ENCODE results near the gene MNX1. TPM values are rescaled to one million over a fixed set of nuclear protein-coding genes. Genes with fewer than 3 reads are reported as not detected.

The MNX1 gene
- total RNA-seq, 1 donor from 2014 or later = not detected

DNA sequence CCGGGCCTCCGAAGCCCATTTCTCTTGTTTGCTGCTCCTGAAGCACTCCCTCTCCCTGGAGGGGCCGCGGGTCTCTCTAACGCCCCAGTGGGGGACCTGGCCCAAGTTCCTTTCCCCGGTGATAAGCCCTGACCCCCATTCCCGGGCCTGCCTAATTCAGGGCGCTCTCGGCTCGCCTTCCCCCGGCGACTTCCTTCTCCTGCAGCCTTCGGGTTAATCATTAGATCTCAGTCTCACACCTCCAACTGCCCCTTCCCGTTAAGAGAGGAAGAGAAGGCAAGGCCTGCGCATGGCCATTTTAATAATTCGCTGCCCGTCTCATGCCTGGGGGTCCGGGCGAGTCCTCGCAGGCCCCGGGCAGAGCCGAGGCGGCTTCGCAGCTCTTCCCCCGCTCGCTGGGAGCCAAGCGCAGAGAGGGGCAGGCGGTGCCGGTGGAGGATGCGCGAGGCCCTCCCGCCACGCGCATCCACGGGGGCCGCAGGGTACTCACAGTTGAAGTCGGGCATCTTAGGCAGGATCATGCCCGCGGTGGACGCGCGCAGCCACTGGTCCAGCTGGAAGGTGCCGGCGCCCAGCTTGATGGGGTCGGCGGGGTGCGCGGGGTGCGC is 1.2 kb downstream of the MNX1 start:
- H3K36me3 ChIP-seq (ENCODE audit: insufficient read depth, low read length) = no peaks in the 10 kb centered on the region
- H3K9me3 ChIP-seq (ENCODE audit: insufficient read depth, low read depth, low read length) = no peaks in the 10 kb centered on the region
- H3K4me1 ChIP-seq (ENCODE audit: insufficient read depth, low read length) = no peaks in the 10 kb centered on the region
- TF ChIP-seq, protein P1, sequence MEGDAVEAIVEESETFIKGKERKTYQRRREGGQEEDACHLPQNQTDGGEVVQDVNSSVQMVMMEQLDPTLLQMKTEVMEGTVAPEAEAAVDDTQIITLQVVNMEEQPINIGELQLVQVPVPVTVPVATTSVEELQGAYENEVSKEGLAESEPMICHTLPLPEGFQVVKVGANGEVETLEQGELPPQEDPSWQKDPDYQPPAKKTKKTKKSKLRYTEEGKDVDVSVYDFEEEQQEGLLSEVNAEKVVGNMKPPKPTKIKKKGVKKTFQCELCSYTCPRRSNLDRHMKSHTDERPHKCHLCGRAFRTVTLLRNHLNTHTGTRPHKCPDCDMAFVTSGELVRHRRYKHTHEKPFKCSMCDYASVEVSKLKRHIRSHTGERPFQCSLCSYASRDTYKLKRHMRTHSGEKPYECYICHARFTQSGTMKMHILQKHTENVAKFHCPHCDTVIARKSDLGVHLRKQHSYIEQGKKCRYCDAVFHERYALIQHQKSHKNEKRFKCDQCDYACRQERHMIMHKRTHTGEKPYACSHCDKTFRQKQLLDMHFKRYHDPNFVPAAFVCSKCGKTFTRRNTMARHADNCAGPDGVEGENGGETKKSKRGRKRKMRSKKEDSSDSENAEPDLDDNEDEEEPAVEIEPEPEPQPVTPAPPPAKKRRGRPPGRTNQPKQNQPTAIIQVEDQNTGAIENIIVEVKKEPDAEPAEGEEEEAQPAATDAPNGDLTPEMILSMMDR (IDR thresholded peaks at IDR 0.05; ENCODE audit: insufficient read depth, low read depth, low read length) = no peak
- peak; percentile 99 for TF ChIP-seq EZH2 (IDR thresholded peaks at IDR 0.05; ENCODE audit: insufficient read depth, low read length)
- no peak for FAIRE-seq
- no peaks in the 10 kb centered on the region for H3K4me1 Mint-ChIP-seq (ENCODE audit: low read depth, unreplicated experiment)
- H3K9ac ChIP-seq (ENCODE audit: low read length) = no peak overlapping the region
- H3K27me3 Mint-ChIP-seq (ENCODE audit: low read depth, unreplicated experiment) = peaks cover 68% of the 10 kb centered on the region
- H3K27ac Mint-ChIP-seq (ENCODE audit: unreplicated experiment) = no peak overlapping the region
- peaks cover 87% of the 10 kb centered on the region for H3K27me3 ChIP-seq (ENCODE audit: insufficient read depth, low read length)
- no peak overlapping the region for H3K4me3 ChIP-seq (ENCODE audit: insufficient read depth, low read depth, low read length)
- H4K20me1 ChIP-seq (ENCODE audit: insufficient read depth, low read length) = peaks cover 11% of the 10 kb centered on the region
- H3K79me2 ChIP-seq (ENCODE audit: insufficient read depth, low read length) = no peaks in the 10 kb centered on the region
- H3K4me3 Mint-ChIP-seq (ENCODE audit: unreplicated experiment) = no peak overlapping the region
- H2AFZ ChIP-seq (ENCODE audit: low read depth, low read length) = no peak overlapping the region
- no peaks in the 10 kb centered on the region for H3K36me3 Mint-ChIP-seq (ENCODE audit: low read depth, unreplicated experiment)
- no peak for DNase-seq (ENCODE audit: low read depth)
- H3K27ac ChIP-seq (ENCODE audit: low read depth, low read length) = no peak overlapping the region
- H3K4me2 ChIP-seq (ENCODE audit: low read length) = no peak overlapping the region
- H3K9me3 Mint-ChIP-seq (ENCODE audit: unreplicated experiment) = peaks cover 11% of the 10 kb centered on the region

DNA sequence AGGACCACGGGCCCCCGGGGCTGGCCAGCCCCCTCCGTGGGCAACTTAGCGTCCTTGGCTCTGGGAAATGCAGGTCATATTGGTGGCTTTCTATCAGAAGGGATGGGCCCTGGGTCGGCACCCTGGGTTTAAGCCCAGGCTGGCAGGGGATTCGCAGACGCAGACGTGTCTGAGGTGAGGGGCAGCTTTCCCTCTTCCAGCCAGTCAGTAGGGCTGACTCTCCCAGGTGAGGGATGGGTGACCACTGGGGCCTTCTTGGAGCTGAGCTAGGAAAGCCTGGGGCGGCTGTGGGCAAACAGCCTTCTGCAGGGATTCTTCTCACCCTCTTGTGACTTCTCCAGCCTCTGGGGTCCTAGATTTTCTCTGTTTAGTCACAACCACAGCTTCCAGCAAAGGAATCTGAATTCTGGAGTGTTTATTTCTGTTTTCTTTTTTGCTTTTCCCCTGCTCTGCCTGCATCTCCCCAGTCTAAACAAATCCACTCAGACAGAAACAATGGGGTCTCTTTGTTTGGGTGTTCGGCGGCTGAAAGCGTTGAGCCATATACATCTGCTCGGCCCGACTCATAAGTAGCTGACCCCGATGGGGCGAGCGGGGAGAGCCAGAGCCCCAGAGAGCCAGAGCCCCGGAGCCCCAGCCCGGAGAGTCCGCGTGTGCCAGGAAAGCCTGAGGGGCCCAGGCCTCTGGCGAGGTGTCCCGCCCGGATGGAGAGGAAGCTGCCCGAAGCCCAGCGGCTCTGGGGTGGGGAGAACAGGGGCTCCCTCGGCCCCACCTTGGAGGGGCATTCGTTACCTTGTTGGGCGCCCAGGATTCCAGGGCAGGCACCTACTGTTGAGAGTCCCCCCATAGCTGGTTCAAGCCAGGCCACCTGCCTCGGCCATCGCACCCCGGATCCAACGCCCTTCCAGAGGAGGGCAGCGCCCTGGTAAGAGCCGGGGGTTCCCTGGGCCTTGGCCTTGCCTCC is 2.0 kb downstream of the MNX1 start:
- no peak overlapping the region for H2AFZ ChIP-seq (ENCODE audit: low read depth, low read length)
- H3K36me3 ChIP-seq (ENCODE audit: insufficient read depth, low read length) = no peaks in the 10 kb centered on the region
- no peak overlapping the region for H3K27ac ChIP-seq (ENCODE audit: low read depth, low read length)
- Mint-ChIP-seq H3K27ac (ENCODE audit: unreplicated experiment) (peak overlapping the region; percentile 34), H3K27me3 (ENCODE audit: low read depth, unreplicated experiment) (peaks cover 67% of the 10 kb centered on the region), H3K4me1 (ENCODE audit: low read depth, unreplicated experiment) (no peaks in the 10 kb centered on the region), H3K36me3 (ENCODE audit: low read depth, unreplicated experiment) (no peaks in the 10 kb centered on the region), H3K9me3 (ENCODE audit: unreplicated experiment) (peaks cover 12% of the 10 kb centered on the region), H3K4me3 (ENCODE audit: unreplicated experiment) (no peak overlapping the region)
- no peak overlapping the region for H3K9ac ChIP-seq (ENCODE audit: low read length)
- FAIRE-seq = no peak
- no peaks in the 10 kb centered on the region for H3K4me1 ChIP-seq (ENCODE audit: insufficient read depth, low read length)
- peaks cover 83% of the 10 kb centered on the region for H3K27me3 ChIP-seq (ENCODE audit: insufficient read depth, low read length)
- no peak for DNase-seq (ENCODE audit: low read depth)
- peaks cover 12% of the 10 kb centered on the region for H4K20me1 ChIP-seq (ENCODE audit: insufficient read depth, low read length)
- no peaks in the 10 kb centered on the region for H3K79me2 ChIP-seq (ENCODE audit: insufficient read depth, low read length)
- H3K4me2 ChIP-seq (ENCODE audit: low read length) = no peak overlapping the region
- H3K9me3 ChIP-seq (ENCODE audit: insufficient read depth, low read depth, low read length) = no peaks in the 10 kb centered on the region
- H3K4me3 ChIP-seq (ENCODE audit: insufficient read depth, low read depth, low read length) = no peak overlapping the region
- TF ChIP-seq, protein P1 (IDR thresholded peaks at IDR 0.05; ENCODE audit: insufficient read depth, low read depth, low read length) = no peak
- no peak for TF ChIP-seq EZH2 (IDR thresholded peaks at IDR 0.05; ENCODE audit: insufficient read depth, low read length)

Measured in astrocyte (in vitro differentiated cells and primary cell).